SKM-1 treated with dmso at 0.1 percent for 144 hours (cell line): Measurements from ENCODE around the gene ZSCAN5A.
"Not testable (repeated sequence)": the region's sequence is repeated elsewhere in the genome, so short reads cannot be mapped to it uniquely, and the experiment has no call there.

ENCODE experiments used
- DNase-seq: peaks from one replicate; lab custom pipeline; 2025; ENCODE audit not compliant: unreplicated experiment; lab: John Stamatoyannopoulos, UW

The ZSCAN5A gene

GRCh38 chr19:56217039-56217949, 97.3 kb downstream of the ZSCAN5A start:
- DNase-seq = no peak

- DNase-seq = no peak
Measured at GRCh38 chr19:56211718-56212117, 102.9 kb downstream of the ZSCAN5A start.

- DNase-seq = not testable (repeated sequence)
Measured at GRCh38 chr19:56210036-56210435, 104.6 kb downstream of the ZSCAN5A start.

GRCh38 chr19:56209091-56209490, 105.5 kb downstream of the ZSCAN5A start:
- DNase-seq = no peak

GRCh38 chr19:56207581-56207980, 107.1 kb downstream of the ZSCAN5A start:
- DNase-seq = not testable (repeated sequence)

GRCh38 chr19:56201973-56202372, 112.7 kb downstream of the ZSCAN5A start, which contains the start of gene ZSCAN5C:
Gene ZSCAN5C, plus strand, starts transcription at chr19:56202273. Its CDS starts 3,641 bp downstream, at chr19:56205914.
- DNase-seq = no peak

GRCh38 chr19:56199687-56200086, 115.0 kb downstream of the ZSCAN5A start:
- no peak for DNase-seq

- DNase-seq = not testable (repeated sequence)
Measured at GRCh38 chr19:56197646-56198045, 117.0 kb downstream of the ZSCAN5A start, which contains the start of gene ZSCAN5B. Gene ZSCAN5B, minus strand, starts transcription at chr19:56197783. Its CDS starts 4,731 bp downstream, at chr19:56193052.

GRCh38 chr19:56193981-56194640, 120.5 kb downstream of the ZSCAN5A start:
- DNase-seq = no peak

GRCh38 chr19:56191711-56192110, 122.9 kb downstream of the ZSCAN5A start:
- DNase-seq = no peak

- DNase-seq = no peak
Measured at GRCh38 chr19:56191115-56191514, 123.5 kb downstream of the ZSCAN5A start.

GRCh38 chr19:56189785-56190184, 124.9 kb downstream of the ZSCAN5A start:
- no peak for DNase-seq

GRCh38 chr19:56177564-56178243, 136.9 kb downstream of the ZSCAN5A start:
- no peak for DNase-seq

- no peak for DNase-seq
Measured at GRCh38 chr19:56176881-56177280, 137.8 kb downstream of the ZSCAN5A start.

- not testable (repeated sequence) for DNase-seq
Measured at GRCh38 chr19:56176310-56176709, 138.3 kb downstream of the ZSCAN5A start.

GRCh38 chr19:56175861-56176307, 138.8 kb downstream of the ZSCAN5A start, which contains the start of gene GALP:
Gene GALP, plus strand, starts transcription at chr19:56176008. Its CDS starts 1,101 bp downstream, at chr19:56177109.
- not testable (repeated sequence) for DNase-seq

- DNase-seq = no peak
Measured at GRCh38 chr19:56174550-56174949, 140.1 kb downstream of the ZSCAN5A start.

GRCh38 chr19:56174086-56174485, 140.6 kb downstream of the ZSCAN5A start:
- DNase-seq = no peak
